ENCODE data around the gene BANF2. TPM values are rescaled to one million over a fixed set of nuclear protein-coding genes. Genes with fewer than 3 reads are reported as not detected.

Gene BANF2
- total and polyA plus RNA-seq, 2 of the 8 experiments (the other 6 are each of a cell fraction or from before 2014, with no cell fraction given), result not detected

GRCh38 chr20:17783671-17784070 lies 83.9 kb downstream of the BANF2 start:
- Histone ChIP-seq H2BK5ac (ENCODE audit: low read depth, low read length) (no peak overlapping the region), H3K18ac (ENCODE audit: extremely low read depth, low read length) (no peak overlapping the region), H3K9ac (replicated peaks in 1 of 4; ENCODE audit: extremely low read depth in 1 of 4, low read depth in 3 of 4, low read length in 3 of 4) (no peak overlapping the region), H4K91ac (replicated peaks; ENCODE audit: insufficient read length, low read length) (no peak overlapping the region), H3K23me2 (ENCODE audit: low read depth, low read length) (no peaks in the 10 kb centered on the region), H3K27ac (ENCODE audit: low read depth, low read length) (no peak overlapping the region), H3K79me1 (ENCODE audit: low read depth, low read length) (no peaks in the 10 kb centered on the region), H3K4ac (replicated peaks; ENCODE audit: insufficient read length, low read depth, low read length) (no peak overlapping the region), H3K9me3 (ENCODE audit: insufficient read depth in 2 of 2, low read depth in 1 of 2, low read length in 1 of 2) (peaks cover 0 to 5% of the 10 kb centered on the region in 2 experiments; a peak in 1 of 4 replicates), H2AFZ (ENCODE audit: low read length) (no peak overlapping the region), H4K5ac (ENCODE audit: insufficient read length, low read depth, low read length) (no peak overlapping the region), H2BK15ac (ENCODE audit: low read length) (no peak overlapping the region), H3K36me3 (ENCODE audit: control insufficient read depth in 2 of 4, insufficient read depth in 4 of 4, low read length in 3 of 4) (no peaks in the 10 kb centered on the region), H3K4me1 (replicated peaks in 1 of 4; ENCODE audit: control insufficient read depth in 3 of 4, insufficient read depth in 4 of 4, low read length in 3 of 4) (peaks cover 0 to 4% (median 2%) of the 10 kb centered on the region in 4 experiments; a peak in 3 of 7 replicates), H2BK12ac (ENCODE audit: low read depth, low read length) (no peak overlapping the region), H2BK20ac (ENCODE audit: low read length) (no peak overlapping the region), H3K27me3 (replicated peaks in 1 of 4; ENCODE audit: control insufficient read depth in 3 of 4, extremely low read depth in 1 of 4, insufficient read depth in 3 of 4, low read length in 3 of 4) (no peaks in the 10 kb centered on the region), H4K20me1 (replicated peaks in 1 of 2; ENCODE audit: control insufficient read depth in 1 of 2, insufficient read depth in 2 of 2, low read length in 2 of 2) (no peaks in the 10 kb centered on the region), H3K79me2 (ENCODE audit: control insufficient read depth in 1 of 2, insufficient read depth in 2 of 2, low read length in 2 of 2) (no peaks in the 10 kb centered on the region), H3K56ac (replicated peaks; ENCODE audit: insufficient read length, low read depth, low read length) (no peak overlapping the region), H3K4me3 (ENCODE audit: extremely low read depth in 1 of 4, insufficient read depth in 2 of 4, low read depth in 3 of 4, low read length in 4 of 4) (no peak overlapping the region), H3K14ac (ENCODE audit: insufficient read length) (no peak overlapping the region), H2BK120ac (replicated peaks; ENCODE audit: low read depth, low read length) (no peak overlapping the region), H4K8ac (ENCODE audit: extremely low read depth, insufficient read depth, low read length) (no peak overlapping the region), H3K23ac (ENCODE audit: insufficient read length) (no peak overlapping the region), H3K4me2 (ENCODE audit: insufficient read depth in 1 of 2, low read depth in 2 of 2, low read length in 2 of 2) (no peak overlapping the region), H2AK5ac (ENCODE audit: low read depth, low read length) (no peak overlapping the region)
- no peak for FAIRE-seq
- DNase-seq (ENCODE audit: low read depth in 1 of 2, low spot score in 2 of 2), result no peak
- ChIA-PET POLR2A (ENCODE audit: partially characterized antibody) (no interaction called here), CTCF (ENCODE audit: partially characterized antibody) (interaction anchor here (0.6 to 1.4 kb wide), 5 partner anchors 14 to 356 kb away, joined by 3 to 4 read pairs (median 3); partner anchors contain the start of gene RRBP1)
- WGBS, 2 experiments (ENCODE audit: extremely low coverage in 1 of 2, insufficient coverage in 1 of 2, insufficient read length in 1 of 2, insufficient replicate concordance in 2 of 2, low coverage in 1 of 2, low lambda C conversion rate in 2 of 2, missing lambda C conversion rate in 1 of 2), result 89% methylated on average over 6 of the region's 6 CpGs; no CpG with 5 or more reads in 1 of the 2 experiments
- TF ChIP-seq BRCA1 (IDR thresholded peaks at IDR 0.05; ENCODE audit: low read depth, low read length) (no peak), JUND (IDR thresholded peaks at IDR 0.05; ENCODE audit: low read length) (no peak), ASH2L (IDR thresholded peaks at IDR 0.05; ENCODE audit: low read length) (no peak), ATF3 (IDR thresholded peaks at IDR 0.05; ENCODE audit: insufficient read depth, low read depth, low read length) (no peak), HDAC6 (IDR thresholded peaks at IDR 0.05; ENCODE audit: low read depth, low read length) (no peak)
